ENCODE measurements around the gene HECTD4. TPM values are rescaled to one million over a fixed set of nuclear protein-coding genes. Genes with fewer than 3 reads are reported as not detected.

The HECTD4 gene
- total and polyA plus RNA-seq, 2 of the 4 experiments (the other 2 are of a cell fraction): 12.9 to 13.0 TPM

- Histone ChIP-seq H3K4me2 (ENCODE audit: low read depth, low read length) (no peak overlapping the region), H4K91ac (ENCODE audit: insufficient read depth, low read depth, low read length) (no peak overlapping the region), H3K56ac (ENCODE audit: extremely low read depth, insufficient read depth, low read length) (no peak overlapping the region), H3K9me1 (ENCODE audit: insufficient read depth, low read length) (peaks cover 3% of the 10 kb centered on the region; the same call in 1 of the 2 replicates), H3K14ac (replicated peaks; ENCODE audit: low read depth, low read length) (no peak overlapping the region), H3K4me1 (ENCODE audit: control insufficient read depth, insufficient read depth, low read length) (peaks cover 2% of the 10 kb centered on the region), H3K9me3 (ENCODE audit: control insufficient read depth, insufficient read depth, low read length) (no peaks in the 10 kb centered on the region), H3K4me3 (ENCODE audit: insufficient read depth, low read depth, low read length) (no peak overlapping the region), H3K18ac (ENCODE audit: low read depth, low read length) (no peak overlapping the region), H2AK9ac (replicated peaks; ENCODE audit: low read depth, low read length, poor library complexity) (no peak overlapping the region), H2BK5ac (ENCODE audit: low read depth, low read length, poor library complexity, severe bottlenecking) (no peak overlapping the region), H2AK5ac (ENCODE audit: low read depth, low read length) (no peak overlapping the region), H3K27ac (ENCODE audit: insufficient read depth, low read length) (no peak overlapping the region), H3K79me1 (ENCODE audit: low read depth in 1 of 2, low read length in 2 of 2) (peaks cover 29 to 52% of the 10 kb centered on the region in 2 experiments), H2BK15ac (ENCODE audit: low read depth, low read length) (no peak overlapping the region), H4K8ac (ENCODE audit: low read depth in 2 of 2, low read length in 2 of 2) (no peak overlapping the region), H3K36me3 (ENCODE audit: control insufficient read depth, insufficient read depth, low read length) (no peaks in the 10 kb centered on the region), H4K20me1 (ENCODE audit: insufficient read depth, low read length) (peaks cover 17% of the 10 kb centered on the region; the same call in 1 of the 2 replicates), H3K4ac (ENCODE audit: low read depth, low read length) (no peak overlapping the region), H2BK120ac (ENCODE audit: low read depth, low read length) (no peak overlapping the region), H2BK20ac (ENCODE audit: low read depth, low read length) (no peak overlapping the region), H4K5ac (ENCODE audit: low read depth, low read length) (no peak overlapping the region), H3K23ac (ENCODE audit: low read depth, low read length) (no peak overlapping the region), H3K27me3 (ENCODE audit: control insufficient read depth, insufficient read depth, low read length) (no peaks in the 10 kb centered on the region), H3K9ac (ENCODE audit: low read depth, low read length) (no peak overlapping the region), H2AFZ (replicated peaks; ENCODE audit: low read length, poor library complexity) (no peak overlapping the region)
- intact Hi-C loops (cut with micrococcal nuclease): no loop called here
- POLR2A ChIA-PET (ENCODE audit: unreplicated experiment): no interaction called here
- TF ChIP-seq CTCF (conservative IDR thresholded peaks at IDR 0.05; ENCODE audit: low read depth, low read length) (no peak), FOS (IDR thresholded peaks at IDR 0.05; ENCODE audit: low read depth, low read length) (no peak), RAD21 (IDR thresholded peaks at IDR 0.05; ENCODE audit: low read length) (no peak), USF2 (IDR thresholded peaks at IDR 0.05; ENCODE audit: low read depth, low read length) (no peak), RFX5 (IDR thresholded peaks at IDR 0.05; ENCODE audit: low read depth, low read length) (no peak), MAZ (IDR thresholded peaks at IDR 0.05; ENCODE audit: borderline replicate concordance, low read depth, low read length) (no peak), SMC3 (IDR thresholded peaks at IDR 0.05; ENCODE audit: low read depth, low read length) (no peak), MXI1 (IDR thresholded peaks at IDR 0.05; ENCODE audit: borderline replicate concordance, low read depth, low read length) (no peak), RCOR1 (IDR thresholded peaks at IDR 0.05; ENCODE audit: insufficient replicate concordance, low read length) (no peak), BHLHE40 (IDR thresholded peaks at IDR 0.05; ENCODE audit: low read depth, low read length) (no peak), MAFK (IDR thresholded peaks at IDR 0.05; ENCODE audit: low read depth, low read length) (no peak), CEBPB (IDR thresholded peaks at IDR 0.05; ENCODE audit: low read depth, low read length) (no peak), NFE2L2 (IDR thresholded peaks at IDR 0.05; ENCODE audit: low read depth, low read length) (no peak), CHD1 (IDR thresholded peaks at IDR 0.05; ENCODE audit: low read depth, low read length) (no peak), POLR2A (IDR thresholded peaks at IDR 0.05; ENCODE audit: low read depth, low read length) (no peak)
- CTCF ChIA-PET: interaction anchor here (0.6 kb wide), 1 partner anchor 959 kb away, joined by 5 read pairs; no protein-coding TSS in a partner anchor
- WGBS, 2 experiments (ENCODE audit: extremely low coverage in 2 of 2, insufficient read length in 1 of 2): no CpG with 5 or more reads among the region's 1 CpG
- ATAC-seq (ENCODE audit: low read depth) (no peak), DNase-seq (no peak)
- in situ Hi-C loops (cut with MboI; ENCODE audit: low sequenced_read_pairs): no loop called here
- dilution Hi-C loops (cut with HindIII; ENCODE audit: low sequenced_read_pairs, unreplicated experiment): no loop called here
- no TSS peak for BruUV-seq (replicated peaks)
These were observed 57.1 kb downstream of the HECTD4 start for GRCh38 chr12:112325157-112325556.

Measured in IMR-90 (cell line).